SK-N-MC (cell line): ENCODE measurements around the gene PTPA.

Experiments
- EZH2 ChIP-seq: fragments of 200-600 bp; sonication (generic); IDR thresholded peaks from one replicate; pipeline ENCODE4 v1.6.1; 2017; ENCODE audit warnings: antibody characterized with exemption
- FOXP2 ChIP-seq: optimal IDR thresholded peaks from 2 replicates; pipeline ENCODE3; 2011; ENCODE audit warnings: mild to moderate bottlenecking, moderate library complexity; ENCODE audit not compliant: insufficient read depth; ENCODE audit errors: extremely low read length, control extremely low read depth
- POLR2AphosphoS5 ChIP-seq: IDR thresholded peaks from 2 replicates; pipeline ENCODE4 v1.6.1; 2012; ENCODE audit warnings: mild to moderate bottlenecking, low read depth, low read length, borderline replicate concordance

DNA sequence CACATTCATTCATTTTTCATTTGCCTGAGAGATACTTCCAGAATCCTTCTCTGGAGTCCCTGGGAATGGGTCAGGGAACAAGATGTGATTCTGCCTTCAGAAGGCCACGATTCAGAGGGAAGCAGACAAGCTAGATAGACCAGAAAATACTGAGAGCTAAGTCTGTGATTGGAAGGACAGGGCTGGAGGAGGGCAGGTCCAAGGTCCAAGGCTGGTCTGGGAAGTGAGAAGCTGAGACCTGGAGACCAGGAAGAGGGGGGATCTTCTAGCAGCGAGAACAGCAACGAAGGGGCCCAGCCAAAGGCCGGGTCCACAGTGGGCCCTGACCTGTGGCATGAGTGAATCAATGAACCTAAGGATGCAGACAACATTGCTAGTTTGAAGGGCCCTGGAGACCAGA, 70.9 kb downstream of the PTPA start:
- TF ChIP-seq EZH2 (no peak), POLR2AphosphoS5 (no peak), FOXP2 (no peak)
